NB4 (cell line): ENCODE data around the gene RXRA.

Experiments
- MYC ChIP-seq: IDR thresholded peaks from 2 replicates; pipeline ENCODE4 v1.6.1; 2011; ENCODE audit warnings: low read depth, low read length
- POLR2A ChIP-seq: IDR thresholded peaks from 2 replicates; pipeline ENCODE4 v1.6.1; 2011; ENCODE audit warnings: mild to moderate bottlenecking; ENCODE audit not compliant: insufficient read length; ENCODE audit errors: extremely low read depth
- TF ChIP-seq, protein P1 (sequence below): IDR thresholded peaks from one replicate; pipeline ENCODE4 v1.5.1; 2012; ENCODE audit warnings: low read depth, low read length
- TF ChIP-seq, protein P2 (sequence below): IDR thresholded peaks from 2 replicates; pipeline ENCODE4 v1.6.1; 2011; ENCODE audit warnings: low read depth, low read length

GRCh38 chr9:134341929-134342745, 15.9 kb downstream of the RXRA start:
- TF ChIP-seq, protein P1, sequence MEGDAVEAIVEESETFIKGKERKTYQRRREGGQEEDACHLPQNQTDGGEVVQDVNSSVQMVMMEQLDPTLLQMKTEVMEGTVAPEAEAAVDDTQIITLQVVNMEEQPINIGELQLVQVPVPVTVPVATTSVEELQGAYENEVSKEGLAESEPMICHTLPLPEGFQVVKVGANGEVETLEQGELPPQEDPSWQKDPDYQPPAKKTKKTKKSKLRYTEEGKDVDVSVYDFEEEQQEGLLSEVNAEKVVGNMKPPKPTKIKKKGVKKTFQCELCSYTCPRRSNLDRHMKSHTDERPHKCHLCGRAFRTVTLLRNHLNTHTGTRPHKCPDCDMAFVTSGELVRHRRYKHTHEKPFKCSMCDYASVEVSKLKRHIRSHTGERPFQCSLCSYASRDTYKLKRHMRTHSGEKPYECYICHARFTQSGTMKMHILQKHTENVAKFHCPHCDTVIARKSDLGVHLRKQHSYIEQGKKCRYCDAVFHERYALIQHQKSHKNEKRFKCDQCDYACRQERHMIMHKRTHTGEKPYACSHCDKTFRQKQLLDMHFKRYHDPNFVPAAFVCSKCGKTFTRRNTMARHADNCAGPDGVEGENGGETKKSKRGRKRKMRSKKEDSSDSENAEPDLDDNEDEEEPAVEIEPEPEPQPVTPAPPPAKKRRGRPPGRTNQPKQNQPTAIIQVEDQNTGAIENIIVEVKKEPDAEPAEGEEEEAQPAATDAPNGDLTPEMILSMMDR, result no peak
- TF ChIP-seq, protein P2, sequence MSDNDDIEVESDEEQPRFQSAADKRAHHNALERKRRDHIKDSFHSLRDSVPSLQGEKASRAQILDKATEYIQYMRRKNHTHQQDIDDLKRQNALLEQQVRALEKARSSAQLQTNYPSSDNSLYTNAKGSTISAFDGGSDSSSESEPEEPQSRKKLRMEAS, result no peak
- no peak for TF ChIP-seq POLR2A
- no peak for TF ChIP-seq MYC
